ENCODE measurements around the gene SHC4.

Gene SHC4

DNA sequence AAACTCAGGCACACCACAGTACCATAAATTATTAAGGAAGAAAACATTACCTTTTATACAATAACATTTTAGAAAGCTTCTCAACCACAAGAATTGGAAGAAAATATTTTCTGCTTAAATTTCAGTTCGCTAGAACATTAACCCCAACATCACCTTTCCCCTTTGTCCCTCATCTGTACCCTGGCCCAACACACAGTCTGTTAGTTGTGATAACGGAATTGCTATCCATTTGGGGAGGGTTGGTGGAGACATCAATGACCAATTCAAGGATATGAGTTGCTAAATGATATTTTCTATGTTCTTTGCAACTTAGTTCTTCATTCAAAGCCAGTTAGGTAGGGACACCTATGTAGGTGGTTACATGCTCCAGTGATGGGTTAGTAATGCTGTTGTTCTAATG is 80.0 kb downstream of the SHC4 start:
- TF ChIP-seq CTCF (IDR thresholded peaks at IDR 0.05) (no peak), ZFX (IDR thresholded peaks at IDR 0.05; ENCODE audit: borderline replicate concordance) (no peak)
- no peak overlapping the region for H3K27ac ChIP-seq

DNA sequence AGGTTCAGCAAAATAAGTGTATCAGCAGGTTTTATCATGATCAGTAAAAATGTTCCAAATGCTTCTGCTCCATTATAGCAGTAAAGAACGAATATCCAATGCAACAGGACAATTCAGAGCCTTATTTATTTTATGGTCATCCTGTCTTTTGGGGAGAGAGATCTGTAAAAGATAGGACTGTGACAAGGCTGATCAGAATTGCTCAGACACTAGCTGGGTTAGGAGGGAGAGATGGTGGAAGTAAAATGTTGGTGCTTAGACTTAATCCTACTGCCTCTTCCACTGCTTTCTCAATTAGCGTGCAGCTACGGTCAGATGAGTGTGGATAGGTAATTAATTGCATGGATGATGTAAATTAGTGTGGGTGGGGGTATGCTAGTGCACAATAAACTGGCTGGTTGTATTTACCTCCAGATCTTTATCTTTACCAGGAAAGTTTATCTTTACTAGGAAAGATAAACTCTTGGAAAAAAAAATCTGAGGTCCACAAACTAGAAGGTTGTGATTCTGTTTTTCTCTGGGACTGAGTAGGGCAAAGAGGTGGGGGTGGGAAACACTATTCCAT is 83.6 kb downstream of the SHC4 start:
- peak overlapping the region; percentile 46 for H3K27ac ChIP-seq
- TF ChIP-seq ZFX (IDR thresholded peaks at IDR 0.05; ENCODE audit: borderline replicate concordance) (no peak), CTCF (IDR thresholded peaks at IDR 0.05) (no peak)

- TF ChIP-seq CTCF (IDR thresholded peaks at IDR 0.05), result no peak; the same call in 1 of the 2 replicates
- TF ChIP-seq ZFX (IDR thresholded peaks at IDR 0.05; ENCODE audit: borderline replicate concordance), result no peak
- H3K27ac ChIP-seq, result peak within 1 kb of the TSS; percentile 78
These were observed 85.8 kb downstream of the SHC4 start, which contains the start of gene EID1 for GRCh38 chr15:48877630-48878595. Gene EID1 (plus strand): TSS chr15:48878134. CDS start chr15:48878177, 43 bp downstream.

DNA sequence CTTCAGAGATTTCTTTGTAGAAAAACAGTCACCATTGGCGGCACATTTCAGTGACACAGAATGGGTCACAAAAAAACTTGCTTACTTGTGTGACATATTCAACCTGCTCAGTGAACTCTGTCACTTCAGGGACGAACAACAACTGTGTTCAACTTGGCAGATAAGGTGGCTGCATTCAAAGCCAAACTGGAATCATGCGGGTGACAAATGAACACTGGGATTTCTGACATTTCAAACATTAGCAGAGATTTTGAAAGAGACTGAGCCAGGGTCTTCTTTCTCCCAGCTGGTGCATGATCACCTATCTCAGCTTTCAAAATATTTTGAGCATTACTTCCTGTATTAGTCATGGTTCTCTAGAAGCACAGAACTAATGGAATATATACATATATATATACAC is 87.7 kb downstream of the SHC4 start:
- H3K27ac ChIP-seq, result no peak overlapping the region
- TF ChIP-seq CTCF (IDR thresholded peaks at IDR 0.05), result no peak

GRCh38 chr15:48875241-48875960 is 88.3 kb downstream of the SHC4 start:
- H3K27ac ChIP-seq, result no peak overlapping the region
- TF ChIP-seq ZFX (IDR thresholded peaks at IDR 0.05; ENCODE audit: borderline replicate concordance) (no peak), CTCF (IDR thresholded peaks at IDR 0.05) (no peak)

DNA sequence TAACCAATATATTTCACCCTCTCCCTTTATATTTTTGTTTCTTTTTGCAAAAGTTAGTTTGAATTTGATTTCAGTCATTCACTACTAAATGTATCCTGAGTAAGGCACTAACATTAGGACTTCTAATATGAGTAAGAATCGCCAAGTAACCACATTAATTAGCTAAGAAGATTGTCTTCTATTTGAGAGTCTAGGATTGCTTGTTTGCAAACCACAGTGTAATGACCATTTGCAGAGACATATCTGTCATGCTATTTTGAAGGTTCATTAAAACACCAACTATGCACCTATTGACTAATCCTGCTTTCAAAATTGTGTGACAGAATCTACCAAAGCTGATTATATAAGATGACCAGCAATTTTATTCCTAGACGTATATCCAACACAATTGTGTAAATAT is 91.1 kb downstream of the SHC4 start:
- H3K27ac ChIP-seq, result no peak overlapping the region
- TF ChIP-seq ZFX (IDR thresholded peaks at IDR 0.05; ENCODE audit: borderline replicate concordance) (no peak), CTCF (IDR thresholded peaks at IDR 0.05) (no peak)

Measured in 22Rv1 (cell line).